NCI-H2227 (cell line): Measurements from ENCODE around the gene CCNJL.
"Not testable (repeated sequence)": the region's sequence is repeated elsewhere in the genome, so short reads cannot be mapped to it uniquely, and the experiment has no call there.

Source experiments
- DNase-seq: peaks from one replicate; lab custom pipeline; 2025; ENCODE audit not compliant: unreplicated experiment; lab: John Stamatoyannopoulos, UW

The CCNJL gene

GRCh38 chr5:160334716-160335115, 22.4 kb upstream of the CCNJL start:
- not testable (repeated sequence) for DNase-seq

- no peak for DNase-seq
Measured at GRCh38 chr5:160333721-160334120, 21.4 kb upstream of the CCNJL start.

GRCh38 chr5:160330212-160330611, 17.8 kb upstream of the CCNJL start:
- no peak for DNase-seq

GRCh38 chr5:160327818-160328217, 15.5 kb upstream of the CCNJL start:
- DNase-seq = no peak

GRCh38 chr5:160326981-160327380, 14.6 kb upstream of the CCNJL start:
- no peak for DNase-seq

GRCh38 chr5:160325716-160326115, 13.4 kb upstream of the CCNJL start:
- no peak for DNase-seq

GRCh38 chr5:160324886-160325285, 12.5 kb upstream of the CCNJL start:
- DNase-seq = no peak

GRCh38 chr5:160318409-160318808, 6.0 kb upstream of the CCNJL start:
- DNase-seq = no peak

- no peak for DNase-seq
Measured at GRCh38 chr5:160317434-160317833, 5.1 kb upstream of the CCNJL start.

- DNase-seq = peak; percentile 3
Measured at GRCh38 chr5:160315968-160316367, 3.6 kb upstream of the CCNJL start.

- no peak for DNase-seq
Measured at GRCh38 chr5:160312960-160313727, 780 bp upstream of the CCNJL start.

- peak; percentile 16 for DNase-seq
Measured at GRCh38 chr5:160311491-160312133, 752 bp downstream of the CCNJL start.

- no peak for DNase-seq
Measured at GRCh38 chr5:160310552-160311295, 1.6 kb downstream of the CCNJL start.

- no peak for DNase-seq
Measured at GRCh38 chr5:160310140-160310539, 2.2 kb downstream of the CCNJL start.

- no peak for DNase-seq
Measured at GRCh38 chr5:160306696-160307095, 5.7 kb downstream of the CCNJL start.

GRCh38 chr5:160305319-160305718, 7.0 kb downstream of the CCNJL start:
- DNase-seq = no peak

GRCh38 chr5:160303690-160304089, 8.7 kb downstream of the CCNJL start:
- DNase-seq = no peak

- DNase-seq = no peak
Measured at GRCh38 chr5:160298189-160298588, 14.2 kb downstream of the CCNJL start.

- DNase-seq = no peak
Measured at GRCh38 chr5:160297776-160298175, 14.6 kb downstream of the CCNJL start.

GRCh38 chr5:160297004-160297403, 15.4 kb downstream of the CCNJL start:
- DNase-seq = no peak

- DNase-seq = no peak
Measured at GRCh38 chr5:160296496-160296895, 15.9 kb downstream of the CCNJL start.
